MM.1S (cell line): ENCODE measurements around the gene MSH5.

Experiments
- DNase-seq: peaks from one replicate; pipeline ENCODE4 v3.0.0-alpha.2; 2015
- H2AFZ ChIP-seq: fragments of 300-600 bp; sonication (generic); 2 replicates; pipeline ENCODE4 v1.6.0; 2016; ENCODE audit warnings: antibody characterized with exemption, low read length
- H3F3A ChIP-seq: fragments of 300-600 bp; sonication (generic); 2 replicates; pipeline ENCODE4 v1.6.1; 2016; ENCODE audit warnings: mild to moderate bottlenecking, antibody characterized with exemption, low read length, moderate library complexity, mixed read lengths; ENCODE audit not compliant: insufficient read depth
- H3K27ac ChIP-seq: fragments of 300-600 bp; sonication (generic); 2 replicates; pipeline ENCODE4 v1.5.1; 2016; ENCODE audit warnings: mild to moderate bottlenecking, low read length
- H3K27me3 ChIP-seq: fragments of 300-600 bp; sonication (generic); replicated peaks from 2 replicates; pipeline ENCODE4 v1.6.0; 2016; ENCODE audit warnings: low read length; ENCODE audit not compliant: insufficient read depth
- H3K36me3 ChIP-seq: fragments of 300-600 bp; sonication (generic); replicated peaks from 2 replicates; pipeline ENCODE4 v1.6.1; 2016; ENCODE audit warnings: mild to moderate bottlenecking, low read length, mixed read lengths; ENCODE audit not compliant: insufficient read depth
- H3K4me1 ChIP-seq: fragments of 300-600 bp; sonication (generic); 2 replicates; pipeline ENCODE4 v1.6.1; 2016; ENCODE audit warnings: low read length, mixed read lengths
- H3K4me2 ChIP-seq: fragments of 300-600 bp; sonication (generic); 2 replicates; pipeline ENCODE4 v1.6.0; 2016; ENCODE audit warnings: low read depth, low read length
- H3K4me3 ChIP-seq: fragments of 300-600 bp; sonication (generic); 2 replicates; pipeline ENCODE4 v1.5.1; 2016; ENCODE audit warnings: low read length, mixed read lengths
- H3K79me2 ChIP-seq: fragments of 300-600 bp; sonication (generic); 2 replicates; pipeline ENCODE4 v1.6.1; 2016; ENCODE audit warnings: mixed run types, low read length, mixed read lengths
- H3K9ac ChIP-seq: fragments of 300-600 bp; sonication (generic); 2 replicates; pipeline ENCODE4 v1.6.1; 2016; ENCODE audit warnings: low read length, mixed read lengths
- H3K9me2 ChIP-seq: fragments of 300-600 bp; sonication (generic); replicated peaks from 2 replicates; pipeline ENCODE4 v1.6.1; 2016; ENCODE audit warnings: mild to moderate bottlenecking, low read length, mixed read lengths; ENCODE audit not compliant: insufficient read depth
- H3K9me3 ChIP-seq: fragments of 300-600 bp; sonication (generic); replicated peaks from 2 replicates; pipeline ENCODE4 v1.6.1; 2016; ENCODE audit warnings: mild to moderate bottlenecking, low read length, mixed read lengths; ENCODE audit not compliant: insufficient read depth
- H4K20me1 ChIP-seq: fragments of 300-600 bp; sonication (generic); 2 replicates; pipeline ENCODE4 v1.6.1; 2016; ENCODE audit warnings: mild to moderate bottlenecking, low read length, moderate library complexity, mixed read lengths; ENCODE audit not compliant: insufficient read depth
- EZH2 ChIP-seq: fragments of 300-600 bp; sonication (generic); optimal IDR thresholded peaks from 2 replicates; pipeline ENCODE3; 2017; ENCODE audit warnings: low read depth, mild to moderate bottlenecking, antibody characterized with exemption, low read length, mixed read lengths
- EZH2phosphoT487 ChIP-seq: fragments of 300-600 bp; sonication (generic); IDR thresholded peaks from 2 replicates; pipeline ENCODE4 v1.6.1; 2018; ENCODE audit warnings: antibody characterized with exemption, low read length
- TF ChIP-seq, protein P1 (sequence below): fragments of 300-600 bp; sonication (generic); IDR thresholded peaks from 2 replicates; pipeline ENCODE4 v1.5.1; 2016; ENCODE audit warnings: antibody characterized with exemption, low read length, mixed read lengths

MSH5 gene

DNA sequence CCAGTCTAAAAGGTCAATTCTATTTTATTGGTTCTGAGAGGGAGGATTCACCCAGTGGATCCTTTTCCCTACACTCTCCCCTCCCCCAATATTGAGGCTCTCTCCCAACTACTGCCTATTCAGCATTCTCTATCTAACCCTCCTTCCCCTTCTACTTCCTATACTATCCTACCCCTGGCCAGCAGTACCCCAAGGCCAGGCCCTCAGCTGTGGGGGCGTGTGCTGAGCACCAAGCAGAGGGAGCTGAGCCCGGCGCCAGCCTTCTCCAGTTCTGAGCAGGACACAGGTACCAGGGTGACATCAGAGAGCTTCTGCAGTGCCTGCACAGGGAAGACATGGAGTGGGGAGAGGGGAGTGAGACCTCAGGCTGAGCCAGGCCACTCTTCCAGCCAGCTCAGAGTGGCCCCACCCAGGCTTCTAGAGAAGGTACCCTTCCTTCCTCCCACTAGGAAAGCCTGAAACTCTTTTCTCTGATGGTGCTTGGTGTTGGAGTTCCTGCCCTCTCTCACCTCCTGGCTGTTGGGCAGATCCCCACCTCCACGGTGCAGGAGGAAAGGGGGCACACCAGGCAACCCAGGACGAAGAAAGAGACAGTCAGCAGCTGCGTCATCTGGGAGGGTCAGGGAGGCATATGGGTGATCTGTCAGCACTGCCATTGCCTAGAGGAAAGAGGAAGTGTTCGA lies 12.6 kb upstream of the MSH5 start:
- no peak for DNase-seq
- peak overlapping the region; percentile 86 for H3K27ac ChIP-seq
- peak overlapping the region; percentile 93 for H3K4me2 ChIP-seq

GRCh38 chr6:31727717-31728671 lies 11.8 kb upstream of the MSH5 start:
- peaks cover 16% of the 10 kb centered on the region for H3K79me2 ChIP-seq
- no peak overlapping the region; the same call in 1 of the 2 replicates for H3K4me3 ChIP-seq
- TF ChIP-seq, protein P1, sequence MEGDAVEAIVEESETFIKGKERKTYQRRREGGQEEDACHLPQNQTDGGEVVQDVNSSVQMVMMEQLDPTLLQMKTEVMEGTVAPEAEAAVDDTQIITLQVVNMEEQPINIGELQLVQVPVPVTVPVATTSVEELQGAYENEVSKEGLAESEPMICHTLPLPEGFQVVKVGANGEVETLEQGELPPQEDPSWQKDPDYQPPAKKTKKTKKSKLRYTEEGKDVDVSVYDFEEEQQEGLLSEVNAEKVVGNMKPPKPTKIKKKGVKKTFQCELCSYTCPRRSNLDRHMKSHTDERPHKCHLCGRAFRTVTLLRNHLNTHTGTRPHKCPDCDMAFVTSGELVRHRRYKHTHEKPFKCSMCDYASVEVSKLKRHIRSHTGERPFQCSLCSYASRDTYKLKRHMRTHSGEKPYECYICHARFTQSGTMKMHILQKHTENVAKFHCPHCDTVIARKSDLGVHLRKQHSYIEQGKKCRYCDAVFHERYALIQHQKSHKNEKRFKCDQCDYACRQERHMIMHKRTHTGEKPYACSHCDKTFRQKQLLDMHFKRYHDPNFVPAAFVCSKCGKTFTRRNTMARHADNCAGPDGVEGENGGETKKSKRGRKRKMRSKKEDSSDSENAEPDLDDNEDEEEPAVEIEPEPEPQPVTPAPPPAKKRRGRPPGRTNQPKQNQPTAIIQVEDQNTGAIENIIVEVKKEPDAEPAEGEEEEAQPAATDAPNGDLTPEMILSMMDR = no peak
- TF ChIP-seq EZH2phosphoT487 = no peak
- no peak for TF ChIP-seq EZH2
- peaks cover 29% of the 10 kb centered on the region for H3K4me1 ChIP-seq
- H3K36me3 ChIP-seq = no peaks in the 10 kb centered on the region; the same call in none of the 2 replicates
- DNase-seq = peak; percentile 73
- H3K9me3 ChIP-seq = no peaks in the 10 kb centered on the region
- H3K27me3 ChIP-seq = no peaks in the 10 kb centered on the region
- H2AFZ ChIP-seq = peak overlapping the region; percentile 44; the same call in 1 of the 2 replicates
- peak overlapping the region; percentile 93 for H3K4me2 ChIP-seq
- H3K9me2 ChIP-seq = no peaks in the 10 kb centered on the region
- H3K9ac ChIP-seq = peak overlapping the region; percentile 30; the same call in 1 of the 2 replicates
- H4K20me1 ChIP-seq = no peaks in the 10 kb centered on the region
- peak overlapping the region; percentile 86 for H3K27ac ChIP-seq
- peaks cover 55% of the 10 kb centered on the region for H3F3A ChIP-seq

More for the DNA sequence above, 12.6 kb upstream of the MSH5 start:
- Histone ChIP-seq H3K36me3 (no peaks in the 10 kb centered on the region; the same call in 1 of the 2 replicates), H3K4me3 (no peak overlapping the region), H3K9me3 (no peaks in the 10 kb centered on the region), H3F3A (peaks cover 52% of the 10 kb centered on the region), H3K9ac (peak overlapping the region; percentile 45; the same call in 1 of the 2 replicates), H3K4me1 (peaks cover 29% of the 10 kb centered on the region), H3K27me3 (no peaks in the 10 kb centered on the region), H2AFZ (peak overlapping the region; percentile 44), H3K79me2 (peaks cover 12% of the 10 kb centered on the region; the same call in 1 of the 2 replicates), H3K9me2 (no peaks in the 10 kb centered on the region), H4K20me1 (no peaks in the 10 kb centered on the region)
- TF ChIP-seq, protein P1 = no peak
- TF ChIP-seq EZH2 (no peak), EZH2phosphoT487 (no peak)

- Histone ChIP-seq H3K4me2 (peak within 1 kb of the TSS; percentile 93), H2AFZ (peak within 1 kb of the TSS; percentile 59), H3K9me3 (no peaks in the 10 kb centered on the region), H3K36me3 (peaks cover 7% of the 10 kb centered on the region), H3K27me3 (no peaks in the 10 kb centered on the region), H3K79me2 (peaks cover 25% of the 10 kb centered on the region), H3K27ac (peak within 1 kb of the TSS; percentile 86), H3F3A (peaks cover 58% of the 10 kb centered on the region), H3K4me3 (peak within 1 kb of the TSS; percentile 81), H3K9me2 (no peaks in the 10 kb centered on the region), H3K4me1 (peaks cover 35% of the 10 kb centered on the region), H4K20me1 (no peaks in the 10 kb centered on the region), H3K9ac (peak within 1 kb of the TSS; percentile 76)
- no peak for TF ChIP-seq EZH2phosphoT487
- no peak for TF ChIP-seq EZH2
- TF ChIP-seq, protein P1 = peak; percentile 91; the same call in 1 of the 2 replicates
- no peak for DNase-seq
These were observed 10.9 kb upstream of the MSH5 start, which contains the start of gene DDAH2 for GRCh38 chr6:31728767-31729514. DDAH2 (minus strand) TSS chr6:31729299; CDS start chr6:31729161, 138 bp downstream.
